ENCODE data around the gene TLK1.

Gene TLK1

DNA sequence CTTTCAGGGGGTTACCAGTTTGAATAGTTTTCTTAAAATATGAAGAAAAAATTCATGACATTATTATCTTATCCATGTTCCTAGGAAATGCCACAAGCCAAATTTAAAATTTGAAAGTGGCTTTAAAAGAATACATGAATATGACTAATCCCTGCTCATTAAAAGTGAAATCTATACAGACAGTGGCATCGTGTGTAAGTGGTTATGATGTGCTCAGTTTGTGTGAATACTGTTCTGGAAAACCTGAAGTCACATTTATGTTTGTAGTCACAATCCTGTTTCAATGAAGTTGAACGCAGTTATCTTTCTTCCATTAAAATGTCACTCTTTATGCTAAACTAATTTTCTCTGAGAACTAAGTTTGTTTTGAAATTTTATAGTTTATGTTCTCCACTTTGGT is 155.9 kb downstream of the TLK1 start:
- DNase-seq (ENCODE audit: low read depth, low spot score), result no peak

DNA sequence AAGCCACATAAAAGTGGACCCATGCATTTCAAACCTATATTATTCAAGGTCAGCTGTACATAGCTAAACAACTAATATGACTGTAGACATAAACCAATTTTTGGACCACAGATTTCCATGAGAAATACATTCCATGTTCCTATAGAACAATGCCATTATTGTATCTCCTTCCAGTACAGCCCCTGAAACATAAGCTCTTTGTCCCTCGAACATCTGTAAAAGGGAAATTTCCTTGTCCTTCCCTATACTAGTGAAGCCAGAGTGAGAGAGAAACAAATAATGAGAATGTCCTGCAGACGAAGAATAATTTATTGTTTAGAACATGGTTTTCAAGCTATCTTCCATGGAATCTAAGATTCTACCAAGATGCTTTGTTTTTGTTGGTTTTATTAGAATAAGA is 156.3 kb downstream of the TLK1 start:
- DNase-seq (ENCODE audit: low read depth, low spot score), result no peak

DNA sequence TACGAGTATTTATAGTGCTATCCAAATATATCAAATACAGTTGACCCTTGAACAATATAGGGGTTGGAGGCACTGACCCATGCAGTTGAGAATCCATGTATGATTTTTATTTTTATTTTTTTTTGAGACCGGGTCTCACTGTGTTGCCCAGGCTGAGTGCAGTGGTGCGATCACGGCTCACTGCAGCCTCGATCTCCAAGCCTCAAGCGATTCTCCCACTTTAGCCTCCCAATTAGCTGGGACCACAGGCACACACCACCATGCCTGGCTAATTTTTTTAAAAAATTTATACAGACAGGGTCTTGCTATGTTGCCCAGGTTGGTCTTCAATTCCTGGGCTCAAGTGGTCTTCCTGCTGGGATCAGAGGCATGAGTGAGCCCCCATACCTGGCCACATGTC is 161.0 kb downstream of the TLK1 start:
- no peak for DNase-seq (ENCODE audit: low read depth, low spot score)

DNA sequence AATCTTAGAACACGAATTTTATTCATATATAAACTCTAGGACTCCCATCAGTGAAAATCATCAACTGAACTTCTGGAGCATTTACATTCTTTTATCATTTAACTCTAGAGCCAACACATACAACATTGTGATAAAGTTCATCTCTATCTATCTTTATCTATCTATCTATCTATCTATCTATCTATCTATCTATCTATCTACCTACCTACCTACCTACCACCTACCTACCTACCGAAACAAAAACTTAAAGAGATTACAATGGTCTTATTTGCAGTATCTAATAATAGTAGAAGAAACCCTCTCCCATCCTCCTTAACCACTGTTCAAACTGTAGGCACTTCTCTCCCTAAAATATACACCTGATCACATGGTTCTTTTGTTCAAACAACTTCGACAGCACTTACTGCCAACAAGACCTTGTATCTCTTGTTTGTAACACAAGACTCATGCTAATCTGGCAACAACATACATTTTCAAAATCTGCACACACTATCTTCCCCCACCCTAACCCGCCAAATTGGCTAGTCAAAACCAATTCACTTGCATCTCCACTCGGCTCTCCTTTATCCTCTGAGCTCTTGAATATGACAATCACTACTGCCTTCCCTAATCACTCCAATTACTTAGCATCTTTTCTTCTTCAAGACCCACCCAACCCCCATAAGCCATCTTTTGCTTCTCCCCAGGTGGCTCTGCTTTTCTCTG is 162.6 kb downstream of the TLK1 start:
- no peak for DNase-seq (ENCODE audit: low read depth, low spot score)

DNA sequence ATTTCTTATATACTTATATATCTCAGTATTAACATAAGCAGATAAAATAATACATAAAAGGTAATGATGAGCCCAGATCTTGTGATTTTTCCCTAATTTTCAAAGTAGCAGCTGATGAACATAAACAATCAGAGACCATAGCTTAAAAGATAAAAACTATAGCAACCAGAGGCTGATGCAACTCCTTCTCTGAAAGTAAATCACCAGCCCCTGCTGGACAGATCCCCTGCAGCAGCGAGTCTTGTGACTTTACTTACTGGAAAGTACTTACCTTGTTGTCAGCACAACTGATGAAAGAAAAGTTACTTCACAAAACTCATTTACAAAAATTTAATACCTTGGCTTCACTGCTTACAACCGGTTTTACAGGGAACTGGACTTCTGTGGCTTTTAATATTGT is 164.4 kb downstream of the TLK1 start:
- no peak for DNase-seq (ENCODE audit: low read depth, low spot score)

DNA sequence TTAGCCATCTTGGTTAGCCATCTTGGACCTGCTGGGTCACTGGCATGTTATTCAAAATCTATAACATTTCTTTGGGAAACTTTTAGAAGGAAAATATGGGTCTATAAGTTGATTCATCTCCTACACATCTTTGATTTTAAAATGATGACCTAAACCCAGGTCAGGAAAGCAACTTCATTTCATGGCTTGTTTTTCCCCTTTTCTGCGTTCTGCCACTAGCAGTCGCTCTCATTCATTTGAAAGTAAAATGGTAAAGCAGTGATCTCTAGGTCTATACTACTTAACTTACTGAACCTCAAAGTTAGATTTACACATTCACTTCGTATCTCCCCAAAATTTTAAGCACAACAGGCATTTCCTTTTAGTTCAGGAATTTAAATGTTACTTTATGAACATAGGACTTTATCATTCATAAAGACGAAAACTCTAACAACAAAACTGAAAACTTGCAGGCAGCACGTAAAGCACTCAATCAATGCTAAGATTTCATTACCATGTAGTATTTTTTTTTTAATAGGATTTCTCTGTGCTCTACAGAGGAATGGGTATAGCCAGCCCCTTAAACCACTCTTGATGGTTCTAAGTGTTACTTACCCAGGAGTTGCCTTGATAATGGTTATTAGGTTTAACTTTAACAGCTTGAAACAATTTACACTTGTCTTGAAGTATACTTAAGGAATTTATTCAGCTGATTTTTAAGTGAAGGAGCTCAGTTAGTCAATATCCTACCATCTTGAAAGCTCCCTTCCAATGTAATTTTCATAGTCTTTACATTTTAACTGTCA is 169.1 kb downstream of the TLK1 start:
- no peak for DNase-seq (ENCODE audit: low read depth, low spot score)

DNA sequence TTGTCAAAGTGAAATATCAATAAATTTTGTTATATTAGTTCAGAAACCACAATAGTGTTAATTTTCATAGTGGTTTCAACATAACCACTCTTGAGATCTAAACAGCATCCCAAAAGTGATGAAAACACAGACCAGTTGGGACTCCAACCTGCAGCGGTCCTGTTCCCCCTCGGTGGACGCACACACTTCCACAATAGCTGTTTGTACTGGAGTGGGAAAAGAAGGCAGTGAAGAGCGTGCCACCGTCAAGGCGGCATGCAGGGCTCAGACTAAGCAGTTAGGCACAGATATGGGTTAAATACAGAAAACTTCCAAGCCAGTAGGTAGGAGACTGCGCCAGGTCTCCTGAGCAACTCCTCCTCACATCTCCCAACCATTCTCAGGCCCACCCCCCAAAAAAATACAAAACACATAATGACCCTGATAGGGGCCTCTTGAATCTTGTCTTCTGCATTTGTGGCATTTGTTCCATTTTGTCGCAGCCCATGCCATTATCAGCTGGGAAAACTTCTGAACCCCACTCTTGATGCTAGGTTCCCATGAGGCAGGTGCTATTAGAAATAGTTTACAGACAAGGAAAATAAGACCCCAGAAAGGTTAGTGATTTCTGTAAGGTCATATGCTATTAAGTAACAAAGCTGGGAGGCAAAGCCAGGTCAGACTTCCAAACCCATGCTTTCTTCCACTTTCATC is 174.0 kb downstream of the TLK1 start:
- no peak for DNase-seq (ENCODE audit: low read depth, low spot score)

DNA sequence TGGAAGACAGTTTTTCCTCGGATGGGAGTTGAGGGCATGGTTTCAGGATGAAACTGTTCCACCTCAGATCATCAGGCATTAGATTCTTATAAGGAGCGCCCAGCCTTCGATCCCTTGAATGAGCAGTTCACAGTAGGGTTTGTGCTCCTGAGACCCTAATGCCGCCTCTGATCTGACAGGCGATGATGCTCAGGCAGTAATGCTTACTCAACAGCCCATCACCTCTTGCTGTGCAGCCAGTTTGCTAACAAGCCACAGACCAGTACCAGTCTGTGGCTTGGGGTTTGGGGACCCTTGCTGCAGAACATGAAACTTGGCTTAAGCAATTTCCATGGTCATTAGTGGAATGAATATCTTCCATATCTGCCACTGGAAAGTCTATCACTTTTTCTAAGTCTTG is 175.3 kb downstream of the TLK1 start:
- DNase-seq (ENCODE audit: low read depth, low spot score), result no peak

DNA sequence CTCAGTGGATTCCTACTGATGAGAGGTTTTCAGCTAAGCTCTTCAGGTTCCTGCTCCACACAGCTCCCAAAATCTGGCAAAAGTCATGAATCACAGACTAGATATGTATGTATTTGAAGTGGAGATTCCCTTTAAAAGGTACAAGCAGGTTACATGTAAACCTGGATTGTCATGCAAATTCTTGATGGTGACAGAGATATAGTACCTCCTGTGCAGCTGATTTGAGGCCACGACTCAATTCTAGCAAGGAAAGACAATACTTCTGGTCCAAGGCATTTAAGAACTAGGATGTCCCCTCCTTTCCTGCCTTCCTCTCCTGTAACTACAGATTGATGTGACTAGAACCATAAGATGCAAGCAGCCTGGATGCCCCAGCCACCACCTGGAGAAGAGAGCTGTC is 176.6 kb downstream of the TLK1 start:
- DNase-seq (ENCODE audit: low read depth, low spot score), result no peak

DNA sequence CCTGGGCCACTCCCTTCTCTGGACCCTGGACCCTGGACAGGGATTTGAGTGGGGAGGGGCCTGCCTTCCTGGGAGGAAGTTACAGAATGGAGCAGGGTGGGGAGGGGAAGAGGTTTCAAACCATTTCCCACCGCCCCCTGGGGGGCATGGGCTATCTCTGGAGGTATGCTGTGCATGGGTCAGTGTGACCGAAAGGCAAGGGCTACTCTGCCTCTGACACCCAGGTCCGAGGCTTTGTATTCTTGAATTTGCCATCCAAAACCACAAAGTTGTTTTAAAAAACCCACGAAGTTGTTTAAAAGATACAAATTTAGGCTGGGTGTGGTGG is 184.8 kb downstream of the TLK1 start:
- no peak for DNase-seq (ENCODE audit: low read depth, low spot score)

DNA sequence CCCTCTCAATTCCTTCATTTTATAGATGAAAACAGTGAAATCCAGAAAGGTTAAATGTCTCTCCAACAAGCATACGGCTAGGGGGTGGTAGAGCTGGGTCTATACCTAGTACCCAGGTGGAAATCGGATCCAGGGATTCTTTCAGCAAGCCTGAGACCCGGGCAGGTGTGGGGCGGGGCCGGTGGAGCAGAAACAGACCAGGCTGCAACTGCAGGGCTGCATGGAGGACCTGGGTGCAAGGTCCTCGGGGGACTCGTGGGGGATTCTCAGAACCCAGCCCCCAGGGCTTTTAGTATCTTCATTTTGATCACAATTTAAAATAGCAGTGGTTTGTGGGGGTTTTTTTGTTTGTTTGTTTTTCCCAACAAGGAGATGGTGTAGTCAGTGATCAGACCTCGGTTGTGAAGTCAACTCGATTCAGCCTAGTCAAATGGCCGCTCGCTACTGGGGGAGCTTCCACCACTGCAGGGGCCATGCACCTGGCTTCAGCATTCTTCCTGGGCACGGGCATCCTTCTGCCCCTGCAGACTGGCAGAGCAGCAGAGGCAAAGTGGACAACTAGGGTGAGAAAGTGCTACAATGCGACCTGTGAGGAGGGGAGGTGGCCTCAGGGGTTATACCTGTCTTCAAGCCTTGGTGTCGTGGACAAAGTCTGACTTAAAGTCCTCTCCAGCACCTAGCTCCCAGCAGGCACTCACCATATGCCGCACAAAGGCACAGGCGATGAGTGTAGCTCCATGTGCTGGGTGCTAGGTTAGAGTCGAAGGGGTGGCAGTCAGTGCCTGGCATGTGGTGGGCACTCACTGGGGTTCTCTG is 185.4 kb downstream of the TLK1 start:
- no peak for DNase-seq (ENCODE audit: low read depth, low spot score)

DNA sequence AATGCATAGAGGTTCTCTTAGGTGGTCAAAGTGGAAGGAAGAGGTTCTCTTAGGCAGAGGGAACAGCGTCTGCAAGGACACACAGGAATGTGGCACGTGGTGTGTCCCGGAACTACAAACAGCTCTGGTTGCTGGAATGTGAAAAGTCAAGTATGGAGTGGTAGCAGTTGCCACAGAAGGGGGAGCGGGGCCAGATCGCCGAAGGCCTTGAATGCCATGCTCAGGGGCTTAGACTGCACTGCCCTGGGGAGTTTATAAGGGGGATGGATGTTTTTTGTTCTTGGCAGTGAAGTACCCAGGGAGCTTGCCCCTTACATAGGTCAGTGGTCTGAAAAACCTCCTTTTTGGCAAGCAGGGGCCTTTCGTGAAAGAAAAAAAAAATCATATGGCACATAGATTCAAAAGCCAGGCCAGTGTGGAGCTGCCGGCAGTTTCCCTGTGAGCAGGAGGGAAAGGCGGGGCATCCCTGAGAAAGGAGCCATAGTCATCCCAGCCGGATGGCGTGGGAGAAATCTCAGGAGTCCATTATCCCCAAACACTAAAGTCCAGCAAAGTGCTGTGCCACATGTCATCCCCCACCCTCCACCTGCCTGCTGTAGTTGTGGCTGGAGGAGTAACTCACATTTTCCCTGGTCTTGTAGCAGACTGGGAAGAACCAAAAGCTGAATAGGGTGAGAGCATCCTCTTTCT is 186.2 kb downstream of the TLK1 start:
- DNase-seq (ENCODE audit: low read depth, low spot score), result no peak

DNA sequence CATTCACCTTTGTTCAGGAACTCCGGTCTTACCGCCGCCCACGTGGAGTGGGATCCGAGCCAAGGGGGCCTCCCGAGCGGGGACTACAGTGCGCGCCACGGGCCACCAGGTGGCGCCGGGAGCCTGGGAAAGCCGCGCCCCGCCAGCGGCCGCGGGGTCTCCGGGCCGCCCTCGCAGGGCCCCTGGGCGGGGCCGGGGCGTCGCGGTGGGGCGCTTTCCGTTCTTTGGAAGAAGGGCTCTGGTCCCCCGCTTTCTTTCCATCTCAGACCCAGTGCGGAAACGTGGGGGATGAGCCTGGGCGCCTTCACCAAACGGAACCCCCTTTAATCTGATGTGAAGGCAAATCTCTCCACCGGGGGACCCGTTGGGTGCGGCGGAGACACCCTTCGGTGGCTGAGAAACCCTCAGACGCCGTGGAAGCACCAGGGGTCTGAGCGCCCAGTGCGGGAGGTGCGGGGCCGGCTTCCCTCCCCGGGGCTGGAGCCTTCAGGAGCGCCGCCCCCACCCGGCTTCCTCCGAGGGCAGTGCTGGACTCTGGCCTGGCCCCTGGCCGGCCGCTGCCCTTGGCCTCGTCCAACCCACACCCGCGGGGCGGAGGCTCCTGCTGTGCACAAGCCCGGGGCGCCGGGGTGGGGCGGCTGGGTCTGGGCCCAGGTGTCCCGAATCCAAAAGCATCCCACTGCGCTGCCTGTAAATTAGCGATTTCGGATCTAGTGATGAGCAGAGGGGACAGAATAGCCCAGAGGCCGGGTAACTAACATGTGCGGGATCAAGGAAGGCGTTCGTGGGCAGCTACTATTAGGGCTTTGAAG is 187.0 kb downstream of the TLK1 start:
- peak; percentile 70 for DNase-seq (ENCODE audit: low read depth, low spot score)

DNA sequence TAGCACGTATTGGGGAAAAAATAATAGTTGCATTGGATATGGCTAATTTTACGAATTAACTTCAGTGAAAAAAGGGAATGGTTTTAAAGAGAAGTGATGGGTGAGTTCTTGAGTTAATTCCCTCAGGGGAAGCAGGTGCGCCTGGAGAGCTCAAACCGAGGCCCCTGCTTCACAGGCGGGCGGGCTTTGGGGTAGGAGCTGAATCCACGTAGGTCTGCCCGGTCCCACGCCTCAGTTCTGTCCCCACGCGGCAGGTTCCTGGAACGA is 187.5 kb downstream of the TLK1 start:
- no peak for DNase-seq (ENCODE audit: low read depth, low spot score)

DNA sequence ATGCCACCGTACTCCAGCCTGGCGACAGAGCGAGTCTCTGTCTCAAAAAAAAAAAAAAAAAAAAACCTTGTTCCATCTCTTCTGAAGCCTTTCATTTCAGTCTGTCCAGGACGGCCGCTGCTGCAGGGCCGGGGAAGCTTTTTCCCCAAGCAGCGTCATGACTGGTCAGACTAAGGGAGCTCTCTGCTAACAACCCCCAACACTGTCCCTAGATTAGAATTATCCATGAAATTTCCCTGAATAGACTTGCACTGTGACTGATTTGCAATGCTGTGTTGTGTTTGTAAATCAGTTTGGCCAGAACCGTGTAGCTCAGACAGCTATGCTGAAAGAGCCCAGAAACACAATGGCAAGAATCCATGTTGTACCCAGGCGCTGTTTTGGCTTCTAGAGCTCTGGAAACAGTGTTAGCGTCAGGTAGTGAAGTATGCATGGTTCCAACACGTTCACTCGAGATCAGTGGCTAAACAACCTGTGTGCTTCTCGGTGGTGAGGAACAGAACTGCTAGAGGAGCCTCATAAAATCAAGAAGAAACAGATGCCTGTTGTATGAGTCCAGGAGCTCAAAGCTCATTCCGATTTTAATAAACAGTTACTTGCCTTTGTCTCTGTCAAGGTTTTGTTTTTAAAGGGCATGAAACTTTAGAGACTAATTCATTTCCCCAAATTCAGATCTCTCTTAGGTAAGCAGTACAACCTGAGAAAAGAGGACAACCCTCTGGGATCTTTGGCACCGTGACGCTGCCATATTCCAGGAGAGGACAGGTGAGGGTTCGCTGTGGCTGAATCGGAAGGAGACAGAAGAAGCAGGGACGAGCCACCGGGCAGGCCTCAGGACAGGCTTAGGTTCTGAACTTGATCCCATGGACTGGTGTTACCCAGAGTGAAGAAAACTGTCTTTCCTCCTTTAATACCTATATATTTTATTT is 188.1 kb downstream of the TLK1 start:
- DNase-seq (ENCODE audit: low read depth, low spot score), result no peak

DNA sequence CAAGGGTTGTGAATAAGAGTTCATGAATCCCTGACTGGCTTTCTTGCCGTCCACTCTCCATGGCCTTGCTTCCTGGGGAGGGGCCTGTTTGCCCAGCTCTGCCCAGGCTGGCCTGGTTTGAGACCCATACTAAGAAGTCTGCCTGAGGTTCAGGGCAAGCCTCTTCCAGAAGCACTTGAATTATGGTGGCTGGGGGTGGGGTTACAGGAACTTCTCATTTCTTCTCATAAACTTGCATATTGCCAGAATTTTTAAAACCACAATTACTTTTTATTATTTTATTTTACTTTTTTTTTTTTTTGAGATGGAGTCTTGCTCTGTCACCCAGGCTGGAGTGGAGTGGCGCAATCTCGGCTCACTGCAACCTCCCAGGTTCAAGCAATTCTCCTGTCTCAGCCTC is 189.6 kb downstream of the TLK1 start:
- no peak for DNase-seq (ENCODE audit: low read depth, low spot score)

DNA sequence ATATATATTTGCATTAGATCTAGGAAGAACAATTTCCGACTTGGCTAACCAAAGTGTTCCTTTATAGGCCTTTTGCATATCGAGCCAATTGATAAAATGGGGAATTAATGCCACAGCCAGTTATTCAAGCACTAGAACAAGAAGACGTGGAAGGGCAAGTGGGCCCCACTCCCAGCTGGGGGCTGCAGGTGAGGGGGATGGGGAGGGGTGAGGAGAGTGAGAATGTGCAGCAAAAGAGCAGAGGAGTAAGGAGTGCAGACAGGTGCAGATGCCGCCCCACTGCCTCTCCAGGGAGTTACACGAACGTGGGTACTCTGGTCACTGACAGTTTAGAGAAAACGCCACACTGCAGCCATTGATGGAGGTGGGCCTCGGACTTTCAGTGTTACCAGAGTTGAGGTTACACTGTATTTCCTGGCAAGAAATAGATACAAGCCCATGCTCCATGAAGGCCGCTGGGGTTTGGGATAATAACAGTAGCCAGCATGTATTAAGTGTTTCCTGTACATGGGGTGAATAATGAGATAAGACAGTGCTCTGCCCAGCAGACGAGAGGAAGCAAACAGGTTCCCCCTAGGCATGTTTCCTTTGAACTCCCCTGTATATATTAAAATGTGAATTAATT is 190.7 kb downstream of the TLK1 start:
- no peak for DNase-seq (ENCODE audit: low read depth, low spot score)

DNA sequence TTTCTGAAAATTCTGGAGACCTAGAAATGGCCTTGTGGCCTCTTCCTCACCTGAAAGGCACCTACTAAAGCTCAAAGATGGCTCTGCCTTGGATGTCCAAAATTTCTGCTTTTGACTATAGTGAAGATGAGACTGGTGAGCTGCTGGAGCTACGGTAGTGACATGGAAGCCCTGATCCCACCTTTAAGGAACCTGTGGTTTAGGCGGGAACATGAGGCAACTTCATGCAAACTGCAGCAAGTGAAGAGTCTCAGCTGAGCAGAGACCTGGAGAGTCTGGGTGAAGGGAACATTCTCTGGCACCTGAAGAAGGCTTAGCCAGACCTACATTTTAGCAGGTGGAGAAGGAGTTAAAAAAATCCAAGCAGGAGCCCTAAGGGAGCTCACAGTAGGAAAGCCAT is 191.7 kb downstream of the TLK1 start:
- DNase-seq (ENCODE audit: low read depth, low spot score), result no peak

Measured in activated naive CD8-positive, alpha-beta T cell treated with anti-CD3 and anti-CD28 coated beads, Interleukin-2, amount 50 U/mL, for 16 hours (primary cell).